Measurements from ENCODE around the gene SLC7A8.

The SLC7A8 gene

DNA sequence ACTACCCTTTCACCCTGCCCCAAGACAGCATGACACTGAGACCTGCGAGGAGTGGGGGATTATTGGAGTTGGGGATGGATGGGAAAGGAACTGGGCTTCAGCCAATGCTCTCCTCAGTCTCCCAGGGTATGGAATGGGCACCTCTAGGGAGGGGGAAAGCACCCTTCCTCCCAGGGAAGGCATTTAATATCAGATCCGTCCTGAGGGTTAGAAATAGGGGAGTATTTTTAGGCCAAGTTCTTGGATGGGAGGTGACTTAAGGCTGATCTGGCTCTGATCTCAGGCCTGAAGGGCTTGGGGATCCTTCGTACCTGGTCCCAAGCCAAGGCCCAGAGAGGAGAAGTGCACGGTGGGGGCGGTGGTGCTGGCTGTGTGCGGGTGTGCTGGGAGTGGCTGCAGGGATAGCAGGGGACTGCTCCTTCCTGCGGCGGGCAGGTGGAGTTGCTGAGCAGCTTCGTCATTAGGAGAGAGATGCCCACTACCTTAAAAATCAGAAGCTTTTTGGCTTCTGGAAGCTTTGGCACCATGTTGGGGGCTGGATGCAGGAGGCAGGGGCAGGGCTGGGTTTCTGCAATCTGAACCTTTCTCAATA, 57.4 kb downstream of the SLC7A8 start:
- H3K9ac ChIP-seq (ENCODE audit: low read depth, low read length) = peak overlapping the region; percentile 5
- no peak overlapping the region for H3K4me3 ChIP-seq (ENCODE audit: low read depth, low read length)
- peaks cover 10% of the 10 kb centered on the region for H3K4me1 ChIP-seq (ENCODE audit: control insufficient read depth, insufficient read depth, low read length)
- peaks cover 18% of the 10 kb centered on the region for H3K36me3 ChIP-seq (ENCODE audit: control insufficient read depth, insufficient read depth, low read length)
- no peaks in the 10 kb centered on the region for H3K9me3 ChIP-seq (ENCODE audit: control insufficient read depth, insufficient read depth, low read length)
- no peaks in the 10 kb centered on the region for H3K27me3 ChIP-seq (ENCODE audit: control insufficient read depth, insufficient read depth, low read length)

- Histone ChIP-seq H3K4me3 (ENCODE audit: low read depth, low read length) (no peak overlapping the region), H3K9ac (ENCODE audit: low read depth, low read length) (no peak overlapping the region), H3K36me3 (ENCODE audit: control insufficient read depth, insufficient read depth, low read length) (peaks cover 18% of the 10 kb centered on the region), H3K4me1 (ENCODE audit: control insufficient read depth, insufficient read depth, low read length) (peaks cover 16% of the 10 kb centered on the region), H3K9me3 (ENCODE audit: control insufficient read depth, insufficient read depth, low read length) (no peaks in the 10 kb centered on the region), H3K27me3 (ENCODE audit: control insufficient read depth, insufficient read depth, low read length) (no peaks in the 10 kb centered on the region)
These were observed 58.4 kb downstream of the SLC7A8 start for GRCh38 chr14:23125011-23125410.

- Histone ChIP-seq H3K4me3 (ENCODE audit: low read depth, low read length) (no peak overlapping the region), H3K27me3 (ENCODE audit: control insufficient read depth, insufficient read depth, low read length) (no peaks in the 10 kb centered on the region), H3K9ac (ENCODE audit: low read depth, low read length) (no peak overlapping the region)
These were observed 59.0 kb downstream of the SLC7A8 start for GRCh38 chr14:23124337-23124954.

DNA sequence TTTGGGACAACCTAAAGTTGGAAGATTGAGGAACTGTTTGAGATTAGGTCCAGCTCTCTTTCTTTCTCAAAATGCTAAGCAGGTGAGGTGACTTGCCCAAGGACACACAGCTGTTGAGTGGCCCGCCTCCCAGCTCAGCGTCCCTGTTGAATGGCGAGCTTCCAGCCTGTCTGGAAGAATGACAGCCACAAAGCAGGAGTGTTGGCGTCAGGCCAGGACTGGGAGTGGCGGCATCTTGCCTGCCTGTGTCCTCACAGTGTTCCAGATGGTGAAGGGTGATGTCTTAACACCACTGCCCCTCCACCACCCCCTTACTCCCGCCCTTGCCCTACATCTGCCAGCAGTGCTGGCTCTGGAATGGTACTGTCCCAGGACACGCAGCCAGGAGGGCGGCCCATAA, 60.0 kb downstream of the SLC7A8 start:
- H3K9ac ChIP-seq (ENCODE audit: low read depth, low read length) = no peak overlapping the region

More at GRCh38 chr14:23124337-23124954, 59.0 kb downstream of the SLC7A8 start:
- Histone ChIP-seq H3K4me1 (ENCODE audit: control insufficient read depth, insufficient read depth, low read length) (peaks cover 19% of the 10 kb centered on the region), H3K9me3 (ENCODE audit: control insufficient read depth, insufficient read depth, low read length) (no peaks in the 10 kb centered on the region), H3K36me3 (ENCODE audit: control insufficient read depth, insufficient read depth, low read length) (peaks cover 15% of the 10 kb centered on the region)

DNA sequence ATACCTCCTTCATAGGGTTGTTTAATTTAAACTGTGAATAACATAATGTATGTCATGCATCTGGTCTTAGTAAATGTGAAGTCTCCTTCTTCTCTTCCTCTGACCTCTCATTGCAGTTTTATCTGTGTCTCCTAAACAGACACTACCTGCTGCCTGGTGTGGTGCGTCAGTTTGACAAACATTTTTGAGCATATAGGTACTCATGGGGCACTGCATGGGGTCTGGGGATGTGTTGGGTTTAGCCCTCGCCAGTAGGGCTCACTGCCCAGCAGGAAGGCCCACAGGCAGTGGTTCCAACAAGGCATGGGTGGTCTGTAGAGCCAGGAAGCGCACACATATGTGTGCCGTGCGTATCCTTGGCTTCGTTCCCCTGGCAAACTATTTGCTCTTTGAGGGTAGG, 61.4 kb downstream of the SLC7A8 start:
- Histone ChIP-seq H3K27me3 (ENCODE audit: control insufficient read depth, insufficient read depth, low read length) (no peaks in the 10 kb centered on the region), H3K9ac (ENCODE audit: low read depth, low read length) (no peak overlapping the region), H3K9me3 (ENCODE audit: control insufficient read depth, insufficient read depth, low read length) (no peaks in the 10 kb centered on the region), H3K36me3 (ENCODE audit: control insufficient read depth, insufficient read depth, low read length) (peaks cover 3% of the 10 kb centered on the region), H3K4me3 (ENCODE audit: low read depth, low read length) (no peak overlapping the region), H3K4me1 (ENCODE audit: control insufficient read depth, insufficient read depth, low read length) (peaks cover 19% of the 10 kb centered on the region)

More for the DNA sequence above, 60.0 kb downstream of the SLC7A8 start:
- H3K27me3 ChIP-seq (ENCODE audit: control insufficient read depth, insufficient read depth, low read length) = no peaks in the 10 kb centered on the region
- H3K4me1 ChIP-seq (ENCODE audit: control insufficient read depth, insufficient read depth, low read length) = peaks cover 19% of the 10 kb centered on the region
- peaks cover 12% of the 10 kb centered on the region for H3K36me3 ChIP-seq (ENCODE audit: control insufficient read depth, insufficient read depth, low read length)
- H3K4me3 ChIP-seq (ENCODE audit: low read depth, low read length) = no peak overlapping the region
- no peaks in the 10 kb centered on the region for H3K9me3 ChIP-seq (ENCODE audit: control insufficient read depth, insufficient read depth, low read length)

- no peaks in the 10 kb centered on the region for H3K27me3 ChIP-seq (ENCODE audit: control insufficient read depth, insufficient read depth, low read length)
- H3K9me3 ChIP-seq (ENCODE audit: control insufficient read depth, insufficient read depth, low read length) = no peaks in the 10 kb centered on the region
- no peaks in the 10 kb centered on the region for H3K36me3 ChIP-seq (ENCODE audit: control insufficient read depth, insufficient read depth, low read length)
- H3K9ac ChIP-seq (ENCODE audit: low read depth, low read length) = no peak overlapping the region
- no peak overlapping the region for H3K4me3 ChIP-seq (ENCODE audit: low read depth, low read length)
- H3K4me1 ChIP-seq (ENCODE audit: control insufficient read depth, insufficient read depth, low read length) = peaks cover 19% of the 10 kb centered on the region
These were observed 62.1 kb downstream of the SLC7A8 start for GRCh38 chr14:23121361-23121771.

DNA sequence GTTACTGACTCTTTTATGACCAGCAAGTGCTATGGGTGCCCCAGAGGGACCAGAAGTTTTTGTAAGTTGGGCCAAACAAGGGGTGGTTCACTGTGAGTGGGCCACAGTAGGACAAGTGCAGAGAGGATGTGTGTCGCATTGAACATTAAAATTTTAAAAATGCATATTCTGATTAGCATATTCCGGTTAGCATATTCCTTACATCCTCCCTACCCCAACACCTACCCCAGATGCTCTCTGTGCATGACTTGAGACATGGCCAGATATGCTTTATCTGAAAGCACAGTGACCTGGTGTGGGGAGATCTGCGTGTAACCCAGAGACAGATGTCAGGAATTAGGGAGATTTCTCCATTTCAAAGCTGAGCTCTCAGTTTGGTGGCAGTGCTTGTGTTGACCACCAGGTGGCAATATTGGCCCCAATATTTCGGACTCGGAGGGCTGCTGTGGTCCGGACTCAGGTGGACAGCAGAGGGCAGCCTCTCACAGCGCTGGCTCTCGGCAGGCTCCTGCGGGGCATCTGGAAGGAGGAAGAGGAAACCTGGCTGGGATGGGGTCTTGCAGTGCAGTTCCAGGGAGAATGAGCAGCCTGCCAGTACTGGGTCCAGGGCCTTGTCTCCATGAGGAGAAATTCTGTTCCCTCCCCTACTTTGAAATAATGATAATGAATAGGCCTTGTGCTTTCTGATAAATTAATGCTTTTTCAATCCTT, 62.8 kb downstream of the SLC7A8 start:
- Histone ChIP-seq H3K9ac (ENCODE audit: low read depth, low read length) (no peak overlapping the region), H3K36me3 (ENCODE audit: control insufficient read depth, insufficient read depth, low read length) (no peaks in the 10 kb centered on the region), H3K4me1 (ENCODE audit: control insufficient read depth, insufficient read depth, low read length) (peaks cover 17% of the 10 kb centered on the region), H3K9me3 (ENCODE audit: control insufficient read depth, insufficient read depth, low read length) (no peaks in the 10 kb centered on the region), H3K27me3 (ENCODE audit: control insufficient read depth, insufficient read depth, low read length) (no peaks in the 10 kb centered on the region), H3K4me3 (ENCODE audit: low read depth, low read length) (no peak overlapping the region)

DNA sequence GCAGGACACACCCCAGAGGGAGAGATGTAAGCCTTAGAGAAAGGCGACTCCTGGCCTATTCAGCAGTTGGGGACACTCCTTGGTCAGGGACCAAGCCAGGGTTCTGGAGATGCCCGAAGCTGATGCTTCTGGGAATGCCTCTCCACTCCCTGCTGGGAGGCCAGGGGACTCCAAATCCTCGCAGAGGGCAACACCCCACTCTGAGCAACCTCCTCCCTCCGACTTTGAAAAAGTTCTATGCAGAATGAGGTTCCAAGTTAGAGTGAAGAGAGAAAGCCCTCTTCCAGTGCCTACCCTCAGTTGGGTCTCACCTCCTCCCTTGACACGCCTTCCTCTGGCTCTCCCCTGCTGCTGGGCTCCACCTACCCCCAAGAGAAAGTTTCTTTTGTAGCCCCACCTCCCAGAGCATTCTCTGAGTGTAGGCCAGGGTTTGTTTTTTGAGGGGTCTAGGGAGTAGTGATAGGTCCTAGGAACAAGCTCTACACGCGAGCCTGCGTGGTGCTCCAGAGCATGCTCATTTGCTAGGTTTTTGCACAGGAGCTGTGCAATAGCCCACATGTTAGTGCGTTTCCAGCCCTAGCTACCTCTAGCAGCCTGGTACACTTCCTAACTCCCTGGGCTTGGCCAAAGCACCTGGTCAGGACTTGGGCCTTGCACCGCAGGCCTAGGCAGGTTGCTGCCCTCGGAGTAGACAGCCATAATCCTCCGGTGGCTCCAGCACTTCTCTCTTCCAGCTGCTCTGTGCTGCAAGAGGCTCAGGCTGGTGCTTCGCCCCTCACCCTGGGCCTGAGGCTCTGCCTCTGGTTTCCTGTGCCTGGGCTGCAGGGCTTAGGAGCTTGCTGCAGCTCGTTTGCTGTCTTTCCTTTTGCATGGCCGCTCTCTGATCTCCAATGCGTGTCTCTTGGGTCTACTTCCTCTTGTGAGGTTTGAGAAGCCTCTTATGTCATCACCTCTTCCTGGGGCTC, 63.8 kb downstream of the SLC7A8 start:
- H3K9me3 ChIP-seq (ENCODE audit: control insufficient read depth, insufficient read depth, low read length) = no peaks in the 10 kb centered on the region
- peaks cover 4% of the 10 kb centered on the region for H3K27me3 ChIP-seq (ENCODE audit: control insufficient read depth, insufficient read depth, low read length)
- H3K4me1 ChIP-seq (ENCODE audit: control insufficient read depth, insufficient read depth, low read length) = peaks cover 20% of the 10 kb centered on the region
- no peak overlapping the region for H3K9ac ChIP-seq (ENCODE audit: low read depth, low read length)
- no peaks in the 10 kb centered on the region for H3K36me3 ChIP-seq (ENCODE audit: control insufficient read depth, insufficient read depth, low read length)
- H3K4me3 ChIP-seq (ENCODE audit: low read depth, low read length) = no peak overlapping the region

DNA sequence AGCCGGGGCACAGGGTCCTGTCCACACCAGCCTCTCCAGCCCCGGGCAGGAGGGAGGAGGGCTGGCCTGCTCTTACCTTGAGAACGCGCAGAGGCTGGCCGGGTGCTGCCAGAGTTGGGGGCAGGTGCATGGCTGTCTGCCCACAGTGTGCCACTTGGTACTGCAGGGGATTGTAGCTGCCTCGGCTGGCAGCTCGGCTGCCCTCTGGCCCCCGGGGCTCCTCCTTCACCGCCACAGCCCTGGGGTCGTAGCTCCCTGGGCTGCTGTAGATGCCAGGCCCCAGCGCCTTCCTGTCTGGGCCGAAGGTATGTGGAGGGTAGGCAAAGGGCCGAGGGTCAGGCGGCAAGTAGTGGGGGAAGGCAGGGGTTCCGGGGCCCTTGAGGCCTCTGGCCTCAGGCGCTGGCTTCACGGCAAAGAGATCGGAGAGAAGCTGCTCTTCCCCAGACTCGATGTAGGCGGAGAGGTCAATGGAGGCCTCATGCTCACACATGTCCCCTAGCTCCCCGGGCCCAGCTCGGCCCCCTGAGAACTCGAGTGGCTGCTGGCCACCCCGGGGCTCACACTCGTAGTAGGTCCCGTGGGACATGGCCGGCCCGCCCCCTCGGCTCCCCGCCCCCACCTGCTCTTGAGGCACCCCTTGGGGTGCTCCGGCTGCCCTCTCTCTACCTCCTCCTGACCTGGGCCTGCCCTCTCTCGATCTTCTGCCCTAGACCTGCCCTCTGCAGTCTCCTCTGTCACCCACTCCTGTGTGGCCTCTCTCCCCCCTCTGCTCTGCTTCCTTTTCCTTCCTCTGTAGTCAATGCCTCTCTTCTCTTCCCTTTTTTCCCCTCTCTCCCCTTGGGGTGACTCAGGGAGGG, 64.7 kb downstream of the SLC7A8 start, which contains the start of gene CEBPE:
CEBPE (minus strand) TSS at position 750 of the 857 bp plus-strand sequence; CDS start at position 586, 164 bp downstream.
- Histone ChIP-seq H3K4me1 (ENCODE audit: control insufficient read depth, insufficient read depth, low read length) (peaks cover 29% of the 10 kb centered on the region), H3K9ac (ENCODE audit: low read depth, low read length) (no peak within 1 kb of the TSS), H3K4me3 (ENCODE audit: low read depth, low read length) (no peak within 1 kb of the TSS), H3K9me3 (ENCODE audit: control insufficient read depth, insufficient read depth, low read length) (no peaks in the 10 kb centered on the region), H3K36me3 (ENCODE audit: control insufficient read depth, insufficient read depth, low read length) (no peaks in the 10 kb centered on the region), H3K27me3 (ENCODE audit: control insufficient read depth, insufficient read depth, low read length) (peaks cover 4% of the 10 kb centered on the region)

DNA sequence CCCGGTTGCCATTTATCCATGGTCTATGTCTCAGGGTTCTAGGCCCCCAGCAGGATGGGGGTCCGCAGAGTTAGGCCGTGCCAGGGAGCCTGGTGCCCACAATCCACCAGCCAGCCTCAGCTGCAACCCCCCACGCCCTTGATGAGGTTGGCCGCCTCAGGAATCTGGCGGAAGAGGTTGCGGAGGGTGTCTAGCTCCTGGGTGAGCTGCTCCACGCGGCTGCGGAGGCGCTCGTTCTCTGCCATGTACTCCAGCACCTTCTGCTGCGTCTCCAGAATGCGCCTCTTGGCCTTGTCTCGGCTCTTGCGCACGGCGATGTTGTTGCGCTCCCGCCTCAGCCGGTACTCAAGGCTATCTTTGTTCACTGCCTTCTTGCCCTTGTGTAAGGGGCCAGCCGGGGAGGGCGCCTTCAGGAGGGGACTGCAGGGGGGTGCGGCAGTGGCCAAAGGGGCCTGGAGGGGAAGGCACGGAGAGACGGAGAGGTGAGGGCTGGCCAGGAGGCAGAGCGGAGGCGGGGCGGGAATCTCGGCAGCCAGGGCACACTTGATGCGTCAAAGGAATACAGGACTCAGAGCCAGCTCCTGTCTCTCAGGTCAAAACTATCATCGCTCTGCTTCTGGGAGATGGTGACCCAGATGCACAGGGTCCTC, 66.0 kb downstream of the SLC7A8 start:
- H3K4me3 ChIP-seq (ENCODE audit: low read depth, low read length) = no peak overlapping the region
- H3K9ac ChIP-seq (ENCODE audit: low read depth, low read length) = no peak overlapping the region
- H3K4me1 ChIP-seq (ENCODE audit: control insufficient read depth, insufficient read depth, low read length) = peaks cover 29% of the 10 kb centered on the region

More for the DNA sequence above, 66.0 kb downstream of the SLC7A8 start:
- Histone ChIP-seq H3K36me3 (ENCODE audit: control insufficient read depth, insufficient read depth, low read length) (no peaks in the 10 kb centered on the region), H3K27me3 (ENCODE audit: control insufficient read depth, insufficient read depth, low read length) (peaks cover 8% of the 10 kb centered on the region), H3K9me3 (ENCODE audit: control insufficient read depth, insufficient read depth, low read length) (no peaks in the 10 kb centered on the region)

Measured in iPS-15b (cell line).